GM19043 (cell line): ENCODE measurements around the gene ATXN1.
A peak's percentile ranks its signal among the peaks of the same experiment; 100 is the strongest.

Source experiments
- ATAC-seq: cut with Tn5 transposase; IDR thresholded peaks from one replicate; pipeline ENCODE4 v1.9.1; 2021; ENCODE audit warnings: low read depth; ENCODE audit not compliant: unreplicated experiment

Gene ATXN1

GRCh38 chr6:16764188-16764950, 3.1 kb upstream of the ATXN1 start:
- ATAC-seq = no peak

GRCh38 chr6:16762550-16763477, 1.6 kb upstream of the ATXN1 start:
- peak; percentile 29 for ATAC-seq

- peak; percentile 1 for ATAC-seq
Measured at GRCh38 chr6:16762268-16762549, 949 bp upstream of the ATXN1 start.

GRCh38 chr6:16761471-16762267, 409 bp upstream of the ATXN1 start:
- ATAC-seq = peak; percentile 41

GRCh38 chr6:16759646-16760515, 1.4 kb downstream of the ATXN1 start:
- no peak for ATAC-seq

- no peak for ATAC-seq
Measured at GRCh38 chr6:16759181-16759645, 2.0 kb downstream of the ATXN1 start.

GRCh38 chr6:16758163-16758975, 2.9 kb downstream of the ATXN1 start:
- ATAC-seq = no peak

GRCh38 chr6:16757332-16757731, 3.9 kb downstream of the ATXN1 start:
- no peak for ATAC-seq

- no peak for ATAC-seq
Measured at GRCh38 chr6:16756660-16757255, 4.5 kb downstream of the ATXN1 start.

GRCh38 chr6:16755544-16755943, 5.7 kb downstream of the ATXN1 start:
- ATAC-seq = no peak

GRCh38 chr6:16754876-16755275, 6.4 kb downstream of the ATXN1 start:
- no peak for ATAC-seq

- no peak for ATAC-seq
Measured at GRCh38 chr6:16754274-16754673, 7.0 kb downstream of the ATXN1 start.

- no peak for ATAC-seq
Measured at GRCh38 chr6:16753341-16753740, 7.9 kb downstream of the ATXN1 start.

GRCh38 chr6:16752206-16752866, 8.9 kb downstream of the ATXN1 start:
- ATAC-seq = no peak

GRCh38 chr6:16751251-16751946, 9.9 kb downstream of the ATXN1 start:
- no peak for ATAC-seq

- ATAC-seq = no peak
Measured at GRCh38 chr6:16750566-16750965, 10.7 kb downstream of the ATXN1 start.
